Kidney (tissue), 14 donors: ENCODE results near the gene HIF3A. TPM values are rescaled to one million over a fixed set of nuclear protein-coding genes. Genes with fewer than 3 reads are reported as not detected.

Experiments
- DNase-seq, 5 donors: peaks; one replicate each; pipeline ENCODE4 v3.0.0-alpha.2; 2013 to 2020
- FAIRE-seq: peaks from 2 replicates; lab custom pipeline; 2012; peaks lifted over from hg19 to GRCh38; lab: Jason Lieb, UNC
- H3K27ac ChIP-seq, 2 donors: one replicate each; pipeline ENCODE4 v1.7.0; 2013; ENCODE audit warnings: low read depth in 2 of 2, low read length in 2 of 2, inconsistent platforms in 1 of 2
- H3K27me3 ChIP-seq: one replicate; pipeline ENCODE4 v1.7.1; 2013; ENCODE audit warnings: low read length, inconsistent platforms; ENCODE audit not compliant: control insufficient read depth, insufficient read depth
- H3K36me3 ChIP-seq, 3 donors: one replicate each; pipeline versions ENCODE4 v1.7.0 to v1.7.1; 2013; ENCODE audit warnings: low read length in 3 of 3, control low read depth in 1 of 3, inconsistent platforms in 1 of 3; ENCODE audit not compliant: insufficient read depth in 3 of 3, control insufficient read depth in 2 of 3
- H3K4me1 ChIP-seq, 3 donors: one replicate each; pipeline versions ENCODE4 v1.7.0 to v1.7.1; 2013; ENCODE audit warnings: low read length in 3 of 3, inconsistent platforms in 1 of 3, low read depth in 1 of 3; ENCODE audit not compliant: control insufficient read depth in 2 of 3, insufficient read depth in 2 of 3
- H3K4me3 ChIP-seq, 3 donors: one replicate each; pipeline versions ENCODE4 v1.7.0 to v1.8.1; 2013; ENCODE audit warnings: low read length in 3 of 3, control low read depth in 1 of 3, inconsistent platforms in 1 of 3
- H3K9ac ChIP-seq, 3 donors: one replicate each; pipeline versions ENCODE4 v1.7.0 to v1.7.1; 2013; ENCODE audit warnings: low read length in 3 of 3, control low read depth in 1 of 3, inconsistent platforms in 1 of 3
- H3K9me3 ChIP-seq, 3 donors: one replicate each; pipeline versions ENCODE4 v1.7.0 to v1.7.1; 2013; ENCODE audit warnings: low read length in 3 of 3, control low read depth in 1 of 3, inconsistent platforms in 1 of 3; ENCODE audit not compliant: control insufficient read depth in 2 of 3, insufficient read depth in 1 of 3
- intact Hi-C: fragments of 100-400 bp; cut with DNase I; formaldehyde crosslinking; loops from one replicate; pipeline ENCODE4 v1.11.1; 2022
- polyA plus RNA-seq: library from polyadenylated mRNA; stranded (reverse); fragments of 350-450 nt; fragmentation: Illumina TruSeq; extraction: RNeasy Lipid Tissue Mini Kit (QIAGEN cat#74804); gene quantifications from one replicate; pipeline ENCODE4 v1.2.3, GENCODE V29; 2014; ENCODE audit warnings: low read depth, low replicate concordance; ENCODE audit not compliant: insufficient read depth
- total RNA-seq: library from RNA; stranded (reverse); fragmentation: NEBNext Ultra II Directional; extraction: Animal tissue kit (Norgen Biotek cat#: 25700); gene quantifications from one replicate; pipeline ENCODE4 v1.2.1, GENCODE V29; 2021
- TF ChIP-seq, protein P1 (sequence below): IDR thresholded peaks from 3 replicates; pipeline ENCODE4 v1.5.1; 2012; ENCODE audit warnings: mild to moderate bottlenecking, moderate library complexity, borderline replicate concordance; ENCODE audit not compliant: insufficient read depth; ENCODE audit errors: extremely low read depth
- donor health status: control.
- donor health status: control.
- donor health status: control.
- donor health status: control.
- donor health status: control.
- donor health status: DM: yes; HTN: yes; CAD: no.
- donor health status: Normal renal cell carcinoma (clear cell type).

HIF3A gene
- total and polyA plus RNA-seq, 2 donors from 2014 or later, result 3.3 to 40.4 TPM

DNA sequence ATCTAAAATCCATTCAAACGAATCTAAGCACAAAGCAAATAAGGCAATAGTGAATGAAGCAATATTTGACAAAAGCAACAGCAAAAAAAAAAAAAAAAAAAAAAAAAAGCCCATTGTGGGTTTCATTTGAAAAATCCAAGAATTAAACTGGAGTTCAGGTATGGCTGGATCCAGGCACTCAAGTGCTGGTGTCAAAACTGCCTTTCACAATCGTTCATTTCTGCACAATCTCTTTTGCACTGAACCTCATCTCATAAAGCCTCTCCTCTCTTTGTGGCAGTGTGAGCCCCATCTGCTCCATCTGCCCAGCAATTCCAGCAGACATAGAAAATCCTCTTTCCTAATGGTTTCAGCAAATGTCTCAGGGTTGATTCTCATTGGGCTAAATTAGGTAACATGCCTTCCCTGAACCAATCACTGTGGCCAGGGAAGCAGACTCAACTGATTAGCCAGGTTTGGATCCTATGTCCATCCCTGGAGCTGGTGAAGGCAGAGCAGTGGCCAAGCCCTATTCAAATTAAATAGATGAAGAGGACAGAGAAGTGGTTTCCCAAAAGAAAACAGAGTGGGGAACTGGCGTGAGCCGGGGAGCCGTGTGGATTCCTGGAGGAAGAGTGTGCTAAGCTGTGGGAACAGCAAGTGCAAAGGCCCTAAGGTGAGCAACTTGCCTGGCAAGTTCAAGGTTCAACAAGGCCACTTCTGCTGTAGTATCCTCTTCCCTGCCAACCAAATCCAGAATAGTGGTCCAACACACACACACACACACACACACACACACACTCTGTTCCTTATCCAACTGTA lies 1.2 kb upstream of the HIF3A start:
- no peak for FAIRE-seq
- H3K4me1 ChIP-seq, result peaks cover 7 to 23% (median 14%) of the 10 kb centered on the region in 3 donors
- no peak overlapping the region for H3K9ac ChIP-seq
- no peaks in the 10 kb centered on the region for H3K36me3 ChIP-seq
- H3K27ac ChIP-seq, result no peak overlapping the region
- H3K9me3 ChIP-seq, result no peaks in the 10 kb centered on the region
- TF ChIP-seq, protein P1, sequence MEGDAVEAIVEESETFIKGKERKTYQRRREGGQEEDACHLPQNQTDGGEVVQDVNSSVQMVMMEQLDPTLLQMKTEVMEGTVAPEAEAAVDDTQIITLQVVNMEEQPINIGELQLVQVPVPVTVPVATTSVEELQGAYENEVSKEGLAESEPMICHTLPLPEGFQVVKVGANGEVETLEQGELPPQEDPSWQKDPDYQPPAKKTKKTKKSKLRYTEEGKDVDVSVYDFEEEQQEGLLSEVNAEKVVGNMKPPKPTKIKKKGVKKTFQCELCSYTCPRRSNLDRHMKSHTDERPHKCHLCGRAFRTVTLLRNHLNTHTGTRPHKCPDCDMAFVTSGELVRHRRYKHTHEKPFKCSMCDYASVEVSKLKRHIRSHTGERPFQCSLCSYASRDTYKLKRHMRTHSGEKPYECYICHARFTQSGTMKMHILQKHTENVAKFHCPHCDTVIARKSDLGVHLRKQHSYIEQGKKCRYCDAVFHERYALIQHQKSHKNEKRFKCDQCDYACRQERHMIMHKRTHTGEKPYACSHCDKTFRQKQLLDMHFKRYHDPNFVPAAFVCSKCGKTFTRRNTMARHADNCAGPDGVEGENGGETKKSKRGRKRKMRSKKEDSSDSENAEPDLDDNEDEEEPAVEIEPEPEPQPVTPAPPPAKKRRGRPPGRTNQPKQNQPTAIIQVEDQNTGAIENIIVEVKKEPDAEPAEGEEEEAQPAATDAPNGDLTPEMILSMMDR, result no peak
- no peak overlapping the region for H3K4me3 ChIP-seq
- intact Hi-C loops, result no loop called here
- H3K27me3 ChIP-seq, result no peaks in the 10 kb centered on the region
- no peak for DNase-seq

DNA sequence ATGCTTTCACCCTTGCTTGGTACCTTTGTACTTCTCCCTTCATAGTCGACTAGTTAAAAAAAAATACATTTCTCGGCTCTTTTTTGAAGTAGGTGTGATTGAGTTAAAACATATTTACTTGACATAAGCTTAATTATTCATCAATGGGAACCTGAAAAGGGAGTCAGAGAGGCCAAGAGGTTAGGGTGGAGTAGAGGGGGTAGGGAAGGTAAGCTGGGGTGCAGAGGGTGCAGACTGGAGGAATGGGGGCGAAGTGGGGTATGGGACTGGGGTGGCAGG lies 701 bp upstream of the HIF3A start:
- H3K36me3 ChIP-seq, result no peaks in the 10 kb centered on the region
- intact Hi-C loops, result no loop called here
- H3K9me3 ChIP-seq, result no peaks in the 10 kb centered on the region

DNA sequence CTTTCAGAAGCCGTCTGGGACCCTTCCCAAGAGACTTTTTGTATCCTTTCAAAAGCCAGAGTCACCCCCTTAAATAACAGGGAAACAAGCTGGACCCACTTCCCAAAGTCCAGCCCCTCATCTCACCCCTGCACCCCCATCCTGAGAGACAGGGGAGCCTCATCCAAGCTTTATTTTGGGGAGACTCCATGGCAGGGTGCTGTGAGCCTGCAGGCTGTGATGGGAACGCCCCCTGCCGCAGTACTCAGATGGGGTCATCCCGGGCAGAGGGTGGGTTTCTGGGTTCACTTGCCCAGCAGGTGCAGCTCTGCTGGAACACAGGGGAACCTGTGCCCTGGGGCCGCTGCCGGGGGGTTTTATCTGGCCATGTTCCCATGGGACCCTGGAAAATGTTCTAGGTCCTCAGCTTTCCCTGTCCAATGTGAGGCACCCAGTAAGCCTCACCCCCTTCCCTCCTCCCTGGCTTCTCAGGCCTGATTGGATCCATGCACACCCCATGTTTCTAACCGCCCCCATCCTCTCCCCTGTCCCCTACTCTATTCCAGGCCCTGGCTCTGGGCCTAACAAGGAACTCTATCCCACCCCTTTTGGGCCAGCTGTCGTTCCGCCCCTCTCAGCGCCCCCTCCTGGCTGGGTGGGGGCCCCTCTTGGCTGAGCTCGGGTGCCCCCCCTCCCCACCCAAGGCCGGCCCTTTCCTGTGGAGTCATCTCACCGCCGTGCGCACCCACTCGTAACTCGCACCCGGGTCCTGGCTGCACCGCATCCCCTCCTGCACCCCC lies 1.0 kb downstream of the HIF3A start:
- peak overlapping the region; percentile 48 to 66 (median 56) for H3K4me3 ChIP-seq
- intact Hi-C loops, result no loop called here

More for the DNA sequence above, 701 bp upstream of the HIF3A start:
- Histone ChIP-seq H3K27ac (no peak overlapping the region), H3K27me3 (no peaks in the 10 kb centered on the region), H3K4me1 (peaks cover 7 to 28% (median 14%) of the 10 kb centered on the region in 3 donors), H3K9ac (no peak overlapping the region), H3K4me3 (no peak overlapping the region)
- DNase-seq, result no peak
- FAIRE-seq, result no peak
- TF ChIP-seq, protein P1, result no peak

More for the DNA sequence above, 1.0 kb downstream of the HIF3A start:
- FAIRE-seq (no peak), DNase-seq (peak; percentile 30 to 93 (median 72))
- H3K9me3 ChIP-seq, result no peaks in the 10 kb centered on the region
- peaks cover 7 to 29% (median 14%) of the 10 kb centered on the region in 3 donors for H3K4me1 ChIP-seq
- TF ChIP-seq, protein P1, result no peak
- H3K9ac ChIP-seq, result peak overlapping the region in 1 of 3 donors; percentile 58
- no peaks in the 10 kb centered on the region for H3K27me3 ChIP-seq
- H3K27ac ChIP-seq, result peak overlapping the region; percentile 60 to 68
- no peaks in the 10 kb centered on the region for H3K36me3 ChIP-seq
